Stimulated activated CD4-positive, alpha-beta T cell treated with anti-CD3 and anti-CD28 coated beads, Interleukin-12 subunit alpha, Interleukin-12 subunit beta, amount 100 ng/mL, for 4 hours (primary cell): ENCODE results near the gene HGS.

Experiments used
- DNase-seq: peaks from one replicate; pipeline ENCODE4 v3.0.0-alpha.2; 2020

The HGS gene

DNA sequence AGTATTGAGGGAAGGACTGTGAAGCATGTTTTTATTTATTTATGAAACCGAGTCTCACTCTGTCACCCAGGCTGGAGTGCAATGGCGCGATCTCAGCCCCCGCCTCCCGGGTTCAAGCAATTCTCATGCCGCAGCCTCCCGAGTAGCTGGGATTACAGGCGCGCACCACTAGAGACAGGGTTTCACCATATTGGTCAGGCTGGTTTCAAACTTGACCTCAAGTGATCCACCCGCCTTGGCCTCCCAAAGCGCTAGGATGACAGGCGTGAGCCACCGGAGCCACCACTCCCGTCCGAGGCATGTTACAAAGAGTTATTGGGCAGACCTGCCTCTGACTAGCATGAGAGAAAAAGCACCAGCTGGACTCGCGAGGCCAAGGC lies 22.4 kb downstream of the HGS start:
- no peak for DNase-seq

DNA sequence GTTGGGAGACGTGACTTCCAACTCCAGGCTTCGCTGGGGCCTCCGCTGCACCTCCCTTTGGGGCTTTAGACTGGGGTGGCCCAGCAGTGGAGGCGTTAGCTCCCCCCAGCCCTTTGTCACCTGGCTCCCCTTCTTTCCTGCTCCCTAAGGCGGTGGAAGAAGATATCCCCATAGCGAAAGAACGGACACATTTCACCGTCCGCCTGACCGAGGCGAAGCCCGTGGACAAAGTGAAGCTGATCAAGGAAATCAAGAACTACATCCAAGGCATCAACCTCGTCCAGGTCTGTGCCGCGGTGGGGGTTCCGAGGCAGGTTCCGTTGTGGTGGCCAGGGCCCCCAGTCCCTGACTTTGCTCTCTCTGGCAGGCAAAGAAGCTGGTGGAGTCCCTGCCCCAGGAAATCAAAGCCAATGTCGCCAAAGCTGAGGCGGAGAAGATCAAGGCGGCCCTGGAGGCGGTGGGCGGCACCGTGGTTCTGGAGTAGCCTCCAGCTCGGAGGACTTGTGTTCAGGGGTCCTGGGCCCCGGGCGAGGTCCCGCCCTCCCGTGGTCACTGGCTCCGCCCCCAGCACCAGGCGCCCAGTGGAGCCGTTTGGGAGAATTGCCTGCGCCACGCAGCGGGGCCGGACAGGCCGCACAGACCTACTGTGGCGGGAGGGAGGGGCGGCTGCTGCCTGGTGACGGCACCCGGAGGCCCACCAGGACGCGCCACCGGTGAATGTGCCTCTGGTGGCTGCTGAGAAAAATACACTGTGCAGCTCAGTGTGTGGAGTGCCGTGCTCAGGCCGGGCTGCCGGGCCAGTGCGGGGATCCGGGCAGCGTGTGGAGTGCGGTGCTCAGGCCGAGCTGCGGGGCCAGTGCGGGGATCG lies 23.2 kb downstream of the HGS start:
- DNase-seq, result no peak

DNA sequence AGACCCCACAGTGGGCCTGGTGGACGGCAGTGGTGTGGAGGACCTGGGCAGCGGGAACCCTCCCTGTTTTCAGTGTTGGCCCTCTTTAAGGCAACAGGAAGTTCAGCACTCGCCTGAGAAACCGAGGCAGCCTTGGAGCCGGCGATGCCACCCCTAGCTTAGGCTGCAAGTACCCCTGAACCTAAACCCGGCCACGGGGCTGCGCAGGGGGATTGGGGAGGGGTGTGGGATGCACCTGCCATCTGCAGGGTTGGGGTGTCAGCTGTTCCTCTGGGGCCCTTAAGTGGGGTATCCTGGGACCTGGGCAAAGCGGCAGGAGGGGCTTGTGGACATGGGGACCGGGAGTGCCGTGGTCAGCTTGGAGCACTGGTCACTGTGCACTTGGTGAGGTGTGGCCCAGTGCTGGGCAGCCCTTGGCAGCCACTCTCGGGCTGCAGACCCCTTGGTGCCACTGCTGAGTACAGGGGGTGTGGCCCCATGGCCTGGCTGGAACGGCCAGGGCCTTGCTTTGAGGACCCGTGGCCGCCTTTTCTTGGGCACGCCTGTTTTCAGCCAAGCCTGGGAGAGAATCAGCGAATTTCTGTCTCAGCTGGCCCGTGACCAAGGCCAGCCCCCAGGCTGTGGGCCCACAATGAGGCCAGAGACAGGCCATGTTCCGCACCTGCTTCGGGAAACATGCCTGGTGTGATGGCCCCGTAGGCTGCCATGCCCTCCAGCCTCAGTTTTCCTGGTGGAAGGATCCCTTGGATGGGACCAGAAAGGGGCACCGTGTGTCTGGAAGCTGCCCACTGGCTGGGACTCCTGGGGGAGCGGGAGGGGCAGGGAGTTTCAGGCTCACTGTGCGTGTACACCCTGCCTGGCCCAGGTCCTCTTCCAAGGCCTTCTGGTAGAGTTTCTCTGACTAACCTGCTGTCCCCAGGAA lies 24.2 kb downstream of the HGS start:
- no peak for DNase-seq

DNA sequence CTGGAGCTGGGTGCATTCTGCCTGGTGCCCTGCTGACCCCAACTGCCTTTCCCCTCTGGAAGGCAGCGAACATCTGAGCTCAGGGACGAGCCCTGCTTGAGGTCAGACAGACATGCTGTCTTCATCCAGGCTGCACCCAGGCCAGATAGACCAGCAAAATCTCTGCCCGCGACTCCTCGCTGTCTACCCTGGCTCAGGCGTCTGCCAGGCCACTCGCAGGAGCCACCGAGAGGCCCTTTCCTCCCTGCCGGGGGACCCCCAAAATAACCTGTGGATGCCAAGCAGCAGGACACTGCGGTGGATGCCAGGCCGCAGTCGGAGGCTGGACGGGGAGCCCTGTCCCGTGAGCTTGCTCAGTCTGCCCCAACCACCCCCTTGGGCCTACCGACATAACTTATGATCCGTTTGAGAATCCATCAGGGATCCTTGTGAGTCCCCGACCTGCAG lies 25.0 kb downstream of the HGS start:
- no peak for DNase-seq

DNA sequence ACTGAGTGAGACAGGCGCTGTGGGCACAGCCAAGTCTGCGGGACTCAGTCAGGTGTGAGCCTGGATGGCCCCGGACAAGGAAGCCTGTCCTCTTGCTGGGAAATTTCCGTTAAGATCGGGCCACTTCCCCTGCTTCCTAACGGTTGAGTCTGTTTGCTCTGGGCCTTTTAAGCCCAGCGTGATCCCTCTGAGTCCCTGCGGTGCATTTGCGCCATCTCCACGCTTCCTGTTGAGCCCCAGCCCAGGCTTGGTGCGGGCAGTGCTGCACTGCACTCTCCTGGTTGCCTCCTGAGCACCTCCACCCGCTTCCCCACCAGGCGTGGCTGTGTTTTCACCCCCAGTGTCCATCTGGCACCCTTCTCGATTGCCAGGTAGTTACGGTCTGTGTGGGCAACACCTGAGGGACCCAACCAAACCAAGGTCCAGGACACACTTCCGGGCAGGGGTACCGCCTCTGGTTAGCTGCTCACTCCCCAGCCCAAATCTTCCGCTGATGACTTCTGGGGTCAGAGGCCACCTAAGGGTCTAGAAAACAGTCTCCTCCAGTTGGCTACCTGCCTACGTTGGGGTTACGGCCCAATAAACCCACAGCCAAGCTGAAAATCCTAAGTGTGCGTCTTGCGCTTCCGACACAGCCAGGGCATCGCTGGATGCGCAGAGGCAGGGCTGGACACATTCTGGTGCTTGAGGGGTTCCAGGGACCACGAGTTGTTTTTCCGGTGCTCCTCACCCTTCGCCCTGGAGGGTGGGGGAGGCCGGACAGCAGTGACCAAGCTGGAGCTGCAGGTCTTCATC lies 26.9 kb downstream of the HGS start:
- DNase-seq, result no peak

DNA sequence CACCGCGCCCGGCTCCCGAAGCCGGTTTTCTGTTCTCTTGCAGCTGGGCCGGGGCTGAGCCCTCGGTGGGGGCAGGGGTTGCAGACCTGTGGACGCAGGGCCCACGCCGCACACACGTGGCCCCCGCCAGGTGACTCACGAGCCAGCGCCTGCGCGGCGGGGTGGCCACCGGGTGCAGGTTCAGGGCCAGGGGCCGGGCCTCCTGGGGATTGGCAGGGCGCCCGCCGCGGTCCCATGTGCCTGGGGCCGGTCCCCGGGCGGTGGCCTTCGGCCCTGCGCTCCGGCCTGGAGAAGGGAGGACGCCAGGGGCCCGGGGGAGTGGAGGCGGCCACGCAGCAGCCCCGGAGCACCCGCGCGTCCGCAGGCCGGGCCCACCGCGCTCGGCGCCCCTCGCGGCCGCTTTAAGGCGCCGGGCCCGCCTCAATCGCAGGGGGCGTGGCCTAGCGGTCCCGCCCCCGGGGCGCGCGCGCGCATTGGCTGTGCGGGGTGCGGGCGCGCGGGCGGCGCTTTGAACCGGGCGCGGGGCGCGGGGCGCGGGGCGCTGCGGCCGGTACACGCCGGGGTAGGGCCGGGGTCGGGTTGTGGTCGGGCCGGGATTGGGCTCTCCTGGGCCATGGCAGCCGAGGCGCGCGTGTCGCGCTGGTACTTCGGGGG lies 28.1 kb downstream of the HGS start, which contains the start of gene SLC25A10:
SLC25A10 (plus strand) TSS at position 471 of the 654 bp plus-strand sequence; CDS start at position 614, 143 bp downstream.
- DNase-seq, result peak; percentile 84

DNA sequence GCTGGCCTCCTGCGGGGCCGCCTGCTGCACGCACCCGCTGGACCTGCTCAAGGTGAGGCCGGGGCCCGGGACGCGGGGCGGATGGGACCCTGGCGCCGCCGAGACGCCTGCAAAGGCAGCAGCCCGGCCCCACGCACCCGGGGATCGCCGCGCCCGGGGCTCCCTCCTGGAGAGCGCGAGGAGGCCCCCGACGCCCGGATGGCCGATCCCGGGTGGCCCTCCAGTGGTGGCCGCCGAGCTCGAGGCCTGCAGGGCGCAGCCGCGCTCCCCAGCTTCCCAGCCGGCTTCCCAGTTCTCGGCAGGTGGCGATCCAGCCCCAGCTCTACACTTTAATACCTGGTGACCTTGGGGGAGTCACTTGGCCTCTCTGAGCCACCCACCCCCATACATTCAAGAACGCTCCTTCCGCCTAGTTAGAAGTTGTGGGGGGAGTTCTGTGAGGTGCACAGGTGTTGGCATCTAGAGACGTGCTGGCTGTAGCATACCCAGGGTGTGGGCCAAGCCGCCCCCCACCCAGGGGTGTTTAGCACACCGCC lies 28.7 kb downstream of the HGS start:
- no peak for DNase-seq

DNA sequence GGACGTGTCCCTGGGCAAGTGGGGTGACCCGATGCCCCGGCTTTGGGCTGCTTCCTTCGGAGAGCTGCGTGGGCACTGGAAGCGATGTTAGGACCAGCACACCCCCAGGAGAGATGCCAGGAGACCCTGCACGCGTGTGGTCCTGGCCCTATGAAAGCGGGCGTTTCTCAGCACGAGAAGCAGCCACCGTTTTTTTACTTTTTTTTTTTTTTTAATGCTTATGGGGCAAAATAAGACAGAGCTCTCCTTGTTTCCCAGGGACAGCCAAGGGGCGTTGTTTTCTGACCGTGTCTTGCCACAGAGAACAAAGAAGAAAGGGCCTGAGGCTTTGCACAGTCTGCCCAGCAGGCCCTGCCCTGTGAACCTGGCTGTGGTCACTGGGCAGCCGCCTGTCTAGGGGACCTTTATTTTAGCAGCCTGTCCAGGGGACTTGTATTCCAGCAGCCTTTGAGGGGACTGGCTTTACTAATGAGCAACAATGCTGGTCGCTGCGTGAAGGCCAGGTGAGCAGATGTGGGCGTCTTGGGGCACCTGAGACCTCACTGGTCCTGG lies 29.3 kb downstream of the HGS start:
- DNase-seq, result no peak

DNA sequence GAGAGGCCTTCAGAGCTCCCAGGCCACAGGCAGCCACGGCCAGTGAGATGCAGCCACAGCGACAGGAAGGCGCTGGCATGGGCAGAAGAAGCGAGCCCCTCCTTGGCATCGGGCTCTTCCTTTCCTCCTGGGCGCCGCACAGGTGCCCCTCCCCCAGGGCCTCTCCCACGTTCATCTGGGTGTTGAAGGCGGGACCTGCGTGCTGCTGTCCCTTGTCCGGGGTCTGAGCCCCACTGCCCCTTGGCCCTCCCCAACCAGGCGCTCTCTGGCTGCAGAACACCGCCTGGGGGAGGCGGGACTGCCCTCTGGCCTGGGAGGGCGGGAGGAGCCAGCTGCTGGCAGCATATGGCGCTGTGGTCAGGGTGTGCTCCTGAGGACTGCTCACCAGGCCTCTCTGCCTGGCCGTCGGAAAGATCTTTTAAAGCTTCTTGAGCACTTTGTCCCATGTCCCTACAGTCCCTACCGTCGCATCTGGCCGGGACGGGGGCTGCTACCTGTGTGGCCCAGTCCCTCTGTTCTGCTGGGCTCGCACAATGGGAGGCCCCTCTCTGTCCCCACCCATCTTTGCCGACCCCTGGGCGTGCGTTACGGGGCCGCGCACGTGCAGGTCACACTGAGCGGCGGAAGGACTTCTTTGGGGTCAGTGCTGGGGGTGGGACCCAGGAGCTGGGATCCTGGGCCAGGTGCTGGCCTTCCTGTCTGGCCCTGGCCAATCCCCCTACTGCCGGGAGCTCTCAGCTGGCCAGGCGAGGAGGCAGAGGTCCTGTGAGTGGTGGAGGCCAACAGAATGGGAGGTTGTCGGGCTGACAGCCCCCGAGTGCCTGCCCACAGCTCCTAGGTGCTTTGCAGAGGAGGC lies 30.0 kb downstream of the HGS start:
- DNase-seq, result no peak

DNA sequence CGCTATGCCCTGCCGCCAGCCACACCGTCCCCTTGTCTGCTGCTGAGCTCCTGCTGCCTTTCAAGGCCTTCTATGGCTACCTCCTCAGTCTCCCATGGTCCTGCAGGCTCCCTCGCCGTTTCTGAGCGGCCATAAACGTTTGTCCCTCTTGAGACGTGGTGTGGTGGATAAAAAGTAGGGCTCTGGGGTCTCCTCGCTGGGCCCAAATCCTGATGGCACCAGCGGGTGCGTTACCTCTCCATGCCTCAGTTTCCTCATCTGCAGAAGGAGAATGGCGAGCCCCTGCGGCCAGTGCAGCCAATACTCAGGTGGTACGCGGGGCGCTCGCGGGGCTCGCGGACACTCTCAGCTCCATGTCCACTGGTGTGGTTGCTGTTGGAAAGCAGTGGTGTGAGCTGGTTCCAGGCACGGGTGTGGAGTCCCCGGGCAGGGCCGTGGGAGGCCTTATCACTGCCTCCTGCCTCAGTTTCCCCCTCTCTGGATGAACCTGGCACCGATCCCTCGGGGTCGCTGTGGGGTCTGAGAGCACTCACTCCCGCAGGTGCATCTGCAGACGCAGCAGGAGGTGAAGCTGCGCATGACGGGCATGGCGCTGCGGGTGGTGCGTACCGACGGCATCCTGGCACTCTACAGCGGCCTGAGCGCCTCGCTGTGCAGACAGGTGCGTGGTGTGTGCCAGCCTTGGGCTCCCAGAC lies 30.7 kb downstream of the HGS start:
- no peak for DNase-seq

DNA sequence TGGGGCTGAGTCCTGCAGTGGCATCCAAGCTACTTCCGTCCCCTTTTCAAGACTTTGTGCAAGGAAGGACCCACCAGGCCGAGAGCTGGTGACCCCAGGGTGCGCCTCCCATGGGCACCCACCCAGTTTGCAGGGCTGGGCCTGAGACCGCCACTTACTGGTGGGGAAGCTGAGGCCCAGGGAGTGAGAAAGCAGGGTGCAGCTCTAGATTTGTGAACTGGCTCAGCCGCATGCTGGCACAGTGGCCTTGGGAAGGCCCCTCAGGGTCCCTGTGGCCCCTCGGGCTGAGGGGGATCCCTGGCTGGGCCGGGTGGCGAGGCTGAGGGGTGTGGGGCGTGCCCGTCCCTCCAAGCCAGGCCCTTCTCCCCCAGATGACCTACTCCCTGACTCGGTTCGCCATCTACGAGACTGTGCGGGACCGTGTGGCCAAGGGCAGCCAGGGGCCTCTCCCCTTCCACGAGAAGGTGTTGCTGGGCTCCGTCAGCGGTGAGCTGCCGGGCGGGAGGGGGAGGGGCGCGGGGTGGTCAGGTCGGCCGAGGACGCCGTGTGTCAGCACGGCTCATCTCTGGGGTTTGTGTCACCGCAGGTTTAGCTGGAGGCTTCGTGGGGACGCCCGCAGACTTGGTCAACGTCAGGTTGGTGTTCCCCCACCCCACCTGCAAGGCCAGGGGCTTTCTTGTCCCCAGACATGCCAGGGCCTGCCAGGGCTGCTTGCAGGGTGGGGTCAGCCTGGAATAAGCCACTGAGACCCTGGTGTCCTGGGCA lies 31.5 kb downstream of the HGS start:
- no peak for DNase-seq

DNA sequence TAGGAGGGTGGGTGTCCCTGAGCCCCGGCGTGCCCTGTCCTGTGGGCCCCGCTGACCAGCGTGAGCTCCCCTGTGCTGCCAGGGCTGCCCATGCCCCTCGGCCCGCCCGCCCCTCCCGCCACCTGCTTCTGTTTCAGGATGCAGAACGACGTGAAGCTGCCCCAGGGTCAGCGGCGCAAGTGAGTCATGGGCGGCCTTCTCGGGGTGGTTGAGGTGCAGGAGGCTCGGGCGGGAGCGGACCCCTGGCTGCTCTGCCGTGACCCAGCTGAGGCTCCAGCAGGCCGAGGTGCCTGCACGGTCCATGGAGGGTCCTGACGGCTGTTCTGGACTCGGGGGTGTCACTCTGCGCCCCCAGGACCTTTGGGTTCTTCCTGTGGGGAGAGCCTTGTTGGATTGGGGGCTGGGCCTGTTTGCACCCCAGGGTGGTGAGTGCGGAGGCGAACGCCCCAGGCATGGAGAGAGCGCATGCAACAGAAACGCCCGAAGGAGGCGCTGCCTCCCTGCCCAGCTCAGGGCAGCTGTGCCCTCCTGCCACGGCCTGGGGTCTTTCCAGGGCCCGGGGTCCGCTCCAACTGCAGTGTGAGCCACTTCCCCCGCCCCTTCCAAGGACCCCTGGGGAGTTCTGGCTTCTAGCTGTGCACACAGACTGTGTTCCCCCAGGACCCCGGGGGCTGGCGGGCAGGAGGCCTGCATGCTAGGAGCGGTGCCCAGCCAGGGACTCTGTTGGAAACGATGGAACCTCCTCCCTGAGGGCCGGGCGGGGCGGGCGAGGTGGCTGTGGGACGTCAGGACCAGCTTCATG lies 32.3 kb downstream of the HGS start:
- DNase-seq, result no peak

DNA sequence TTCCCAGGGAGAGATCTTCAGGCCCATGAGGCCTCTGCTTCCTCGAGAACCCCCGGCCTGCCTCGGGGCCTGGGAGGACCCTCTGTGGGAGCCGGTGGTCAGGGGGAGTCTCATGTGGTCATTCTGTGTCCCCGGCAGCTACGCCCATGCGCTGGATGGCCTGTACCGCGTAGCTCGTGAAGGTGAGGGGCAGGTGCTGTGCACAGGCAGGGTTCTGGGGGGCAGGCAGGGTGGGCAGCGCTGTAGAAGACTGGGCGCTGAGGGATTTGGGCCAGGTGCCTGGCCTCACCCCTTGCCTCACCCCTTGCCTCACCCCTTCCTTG lies 32.8 kb downstream of the HGS start:
- DNase-seq, result no peak

DNA sequence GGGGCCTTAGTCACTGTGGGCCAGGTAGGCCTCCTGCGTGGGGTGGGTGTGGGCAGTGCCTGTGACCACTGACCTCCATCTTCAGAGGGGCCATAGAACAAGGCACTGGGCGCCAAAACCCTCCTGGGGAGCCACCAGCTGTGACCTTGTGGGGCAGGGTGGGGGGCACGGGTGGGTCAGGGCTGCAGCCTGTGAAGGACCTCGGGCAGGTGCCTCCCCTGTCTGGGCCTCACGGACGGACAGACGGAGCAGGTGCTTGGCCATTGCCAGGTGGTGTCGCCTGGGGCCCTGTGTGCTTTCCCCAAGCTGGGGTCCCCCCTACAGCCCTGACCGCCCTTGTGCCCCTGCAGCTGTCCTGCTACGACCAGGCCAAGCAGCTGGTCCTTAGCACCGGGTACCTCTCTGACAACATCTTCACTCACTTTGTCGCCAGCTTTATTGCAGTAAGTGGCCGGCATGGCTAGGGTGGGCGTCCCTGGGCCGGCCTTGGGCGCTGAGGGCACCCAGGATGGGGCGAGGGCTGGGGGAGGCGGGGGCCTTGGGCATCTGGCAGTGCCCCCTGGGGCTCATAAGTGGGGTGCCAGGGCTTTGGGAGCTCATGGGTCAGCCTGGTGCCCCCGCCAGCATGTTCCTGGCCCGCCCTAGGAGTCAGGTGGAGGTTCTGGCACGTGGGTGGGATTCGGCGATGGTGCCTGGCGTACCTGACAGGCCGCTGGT lies 33.4 kb downstream of the HGS start:
- DNase-seq, result no peak

DNA sequence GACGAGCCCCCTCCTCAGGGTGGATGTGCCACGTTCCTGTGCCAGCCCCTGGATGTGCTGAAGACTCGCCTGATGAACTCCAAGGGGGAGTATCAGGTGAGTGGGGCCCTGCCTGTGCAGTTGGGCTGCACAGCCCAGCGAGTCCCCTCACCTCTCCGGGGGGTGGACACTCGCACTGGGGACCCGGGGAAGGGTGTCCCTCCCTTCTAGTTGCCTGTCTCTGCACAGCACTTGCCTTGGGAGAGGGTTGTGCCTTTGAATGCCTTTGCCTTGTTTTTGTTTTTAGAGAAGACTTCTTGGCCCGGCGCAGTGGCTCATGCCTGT lies 33.9 kb downstream of the HGS start:
- no peak for DNase-seq

DNA sequence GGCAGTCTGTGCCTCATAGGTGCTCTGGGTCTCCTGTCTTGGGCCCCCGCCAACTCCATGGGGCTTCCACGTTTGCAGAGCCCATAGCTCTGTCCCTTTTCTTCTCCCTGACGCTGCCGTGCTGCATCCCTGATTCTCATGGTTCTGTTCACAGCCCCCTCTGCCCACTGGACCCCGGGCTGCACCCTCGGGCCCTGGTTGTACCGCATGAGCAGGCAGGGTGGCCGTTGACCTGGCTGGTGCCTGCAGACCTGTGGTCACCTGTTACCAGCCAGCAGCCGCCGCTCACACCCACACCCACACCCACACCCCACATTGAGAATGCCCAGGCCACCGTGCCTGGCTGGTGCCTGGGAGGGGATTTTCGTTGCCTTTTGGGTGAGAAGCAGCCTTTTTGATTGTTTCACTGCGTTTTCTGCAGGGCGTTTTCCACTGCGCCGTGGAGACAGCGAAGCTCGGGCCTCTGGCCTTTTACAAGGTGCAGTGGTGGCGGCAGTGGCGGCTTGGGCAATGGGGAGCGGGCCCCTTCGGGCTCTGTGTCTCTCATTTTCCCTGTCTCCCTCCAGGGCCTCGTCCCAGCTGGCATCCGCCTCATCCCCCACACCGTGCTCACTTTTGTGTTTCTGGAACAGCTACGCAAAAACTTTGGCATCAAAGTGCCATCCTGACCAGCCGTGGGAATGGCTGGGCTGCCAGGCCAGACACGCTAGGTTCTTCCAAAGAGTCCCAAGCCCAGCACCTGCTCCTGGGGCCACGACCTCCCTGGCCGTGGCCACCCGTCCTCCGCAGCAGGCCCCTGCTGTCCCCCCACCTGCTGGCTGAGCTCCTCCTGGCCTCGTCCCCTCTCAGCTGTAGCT lies 35.8 kb downstream of the HGS start:
- no peak for DNase-seq
